Ovary (tissue), 9 donors: Measurements from ENCODE around the gene ERAL1. TPM values are rescaled to one million over a fixed set of nuclear protein-coding genes. Genes with fewer than 3 reads are reported as not detected.
"Not testable (repeated sequence)": the region's sequence is repeated elsewhere in the genome, so short reads cannot be mapped to it uniquely, and the experiment has no call there.

ENCODE experiments used
- DNase-seq, 5 donors: peaks; one replicate each; pipeline ENCODE4 v3.0.0-alpha.2; 2019 to 2020
- H3K27ac ChIP-seq, 2 donors: fragments of 200-600 bp; one replicate each; pipeline versions ENCODE4 v1.5.1 to v1.8.0; 2019 to 2022
- H3K27me3 ChIP-seq: fragments of 200-600 bp; one replicate; pipeline ENCODE4 v1.8.0; 2022
- H3K36me3 ChIP-seq: fragments of 200-600 bp; sonication (generic); one replicate; pipeline ENCODE4 v1.5.1; 2019
- H3K4me1 ChIP-seq: one replicate; pipeline ENCODE4 v1.8.1; 2013; ENCODE audit warnings: mild to moderate bottlenecking, moderate library complexity; ENCODE audit not compliant: insufficient read depth
- H3K4me3 ChIP-seq: fragments of 200-600 bp; sonication (generic); one replicate; pipeline ENCODE4 v1.5.1; 2017
- H3K9me3 ChIP-seq, 2 donors: fragments of 200-600 bp in 1 of 2; sonication (generic) in 1 of 2; one replicate each; pipeline versions ENCODE4 v1.5.1 to v1.8.1; 2013 to 2019; ENCODE audit warnings: mild to moderate bottlenecking in 1 of 2, moderate library complexity in 1 of 2
- CTCF ChIP-seq, 3 donors: fragments of 450-650 bp in 2 of 3; fragments of 200-600 bp in 1 of 3; IDR thresholded peaks; one replicate each; pipeline versions ENCODE4 v1.5.1 to v1.8.0; 2016 to 2022; ENCODE audit warnings: antibody characterized with exemption in 3 of 3, mild to moderate bottlenecking in 1 of 3
- EP300 ChIP-seq: sonication (generic); formaldehyde crosslinking; IDR thresholded peaks from one replicate; pipeline ENCODE4 v1.6.1; 2017; ENCODE audit warnings: antibody characterized with exemption
- POLR2A ChIP-seq: fragments of 450-650 bp; IDR thresholded peaks from one replicate; pipeline ENCODE4 v1.6.1; 2017; ENCODE audit warnings: antibody characterized with exemption, mild to moderate bottlenecking, moderate library complexity
- WGBS, 3 donors: extraction: QIAGEN DNeasy Blood & Tissue Kit in 1 of 3; methylation state at CpG; one replicate each; pipeline versions ENCODE4 v1.1.5 to v1.1.7; 2013 to 2017; 5-methylcytosine and 5-hydroxymethylcytosine counted together
- intact Hi-C, 4 donors: fragments of 100-400 bp; cut with DNase I; formaldehyde crosslinking; loops; one replicate each; pipeline versions ENCODE4 v1.11.0 to v1.15.1; 2022 to 2023
- polyA plus RNA-seq, 2 donors: library from polyadenylated mRNA; stranded (reverse); fragments of 200-250 nt in 1 of 2; fragments of 350-450 nt in 1 of 2; fragmentation: Illumina TruSeq in 1 of 2; extraction: RNeasy Lipid Tissue Mini Kit (QIAGEN cat#74804) in 1 of 2; gene quantifications; one replicate each; pipeline ENCODE4 v1.2.3, GENCODE V29; 2013 to 2014
- total RNA-seq, 7 donors: library from RNA; depleted of rRNA in 2 of 7; stranded (reverse); fragments of >200 nt in 2 of 7; fragmentation: NEBNext Ultra II Directional in 3 of 7; extraction: Animal tissue kit (Norgen Biotek cat#: 25700) in 3 of 7; gene quantifications; one replicate each; pipeline versions ENCODE4 v1.1.0 to v1.2.4, GENCODE V29; 2016 to 2023
- donor health status: DM: no; HTN: no; CAD: no; lungs with moderate emphysema.
- donor health status: DM: no; HTN: no; CAD: no.
- donor health status: Bipolar disorder and iron deficiency.
- donor health status: DM: yes; HTN: yes; CAD: no.
- donor health status: DM: no; HTN: no; CAD: no.
- donor health status: DM: yes; HTN: yes; CAD: no.

ERAL1 gene
- total and polyA plus RNA-seq, 9 donors = 18.8 to 61.9 (median 28.9) TPM

GRCh38 chr17:28891201-28891600 is 36.4 kb downstream of the ERAL1 start:
- 36 to 61% (median 55%) methylated on average over 1 of the region's 1 CpG for WGBS, 3 donors
- intact Hi-C loops = loop anchor here in 1 of 4 donors (10.0 kb wide), 1 partner anchor 166 kb away; the partner anchor contains the start of genes NEK8 and TLCD1
- Histone ChIP-seq H3K36me3 (no peaks in the 10 kb centered on the region), H3K27me3 (no peaks in the 10 kb centered on the region), H3K9me3 (no peaks in the 10 kb centered on the region), H3K4me1 (peaks cover 5% of the 10 kb centered on the region), H3K4me3 (no peak overlapping the region), H3K27ac (no peak overlapping the region)
- no peak for DNase-seq
- TF ChIP-seq POLR2A (no peak), CTCF (IDR thresholded peaks at IDR 0.05) (no peak), EP300 (no peak)

GRCh38 chr17:28892024-28892423 is 37.2 kb downstream of the ERAL1 start:
- intact Hi-C loops = loop anchor here in 1 of 4 donors (10.0 kb wide), 1 partner anchor 167 kb away; the partner anchor contains the start of genes NEK8 and TLCD1
- 90 to 94% (median 94%) methylated on average over 4 of the region's 4 CpGs for WGBS, 3 donors
- H3K27me3 ChIP-seq = no peaks in the 10 kb centered on the region
- H3K27ac ChIP-seq = no peak overlapping the region
- DNase-seq = no peak
- H3K36me3 ChIP-seq = no peaks in the 10 kb centered on the region
- peaks cover 7% of the 10 kb centered on the region for H3K4me1 ChIP-seq
- no peak overlapping the region for H3K4me3 ChIP-seq
- no peaks in the 10 kb centered on the region for H3K9me3 ChIP-seq
- TF ChIP-seq EP300 = no peak
- TF ChIP-seq CTCF (IDR thresholded peaks at IDR 0.05) = no peak
- no peak for TF ChIP-seq POLR2A

- intact Hi-C loops = loop anchor here in 1 of 4 donors (10.0 kb wide), 1 partner anchor 169 kb away; the partner anchor contains the start of genes NEK8 and TLCD1
- not testable (repeated sequence) for DNase-seq, H3K4me3 ChIP-seq, H3K27me3 ChIP-seq, H3K9me3 ChIP-seq, H3K4me1 ChIP-seq, H3K27ac ChIP-seq, H3K36me3 ChIP-seq
- 88 to 92% (median 90%) methylated on average over 16 of the region's 16 CpGs for WGBS, 3 donors
Observed at GRCh38 chr17:28893248-28894183, 38.7 kb downstream of the ERAL1 start.

GRCh38 chr17:28895794-28896447 is 41.1 kb downstream of the ERAL1 start:
- Histone ChIP-seq H3K4me1 (peaks cover 7% of the 10 kb centered on the region), H3K27me3 (no peaks in the 10 kb centered on the region), H3K9me3 (no peaks in the 10 kb centered on the region), H3K27ac (peak overlapping the region in 1 of 2 donors; percentile 88), H3K36me3 (no peaks in the 10 kb centered on the region), H3K4me3 (peak overlapping the region; percentile 79)
- TF ChIP-seq CTCF (IDR thresholded peaks at IDR 0.05) (no peak), POLR2A (no peak), EP300 (no peak)
- 43 to 66% (median 47%) methylated on average over 3 of the region's 3 CpGs for WGBS, 3 donors
- intact Hi-C loops = loop anchor here in 1 of 4 donors (10.0 kb wide), 1 partner anchor 171 kb away; the partner anchor contains the start of genes NEK8 and TLCD1
- peak in 1 of 5 donors; percentile 28 for DNase-seq
